CD4-positive, alpha-beta T cell (primary cell): ENCODE data around the gene RNF144A. TPM values are rescaled to one million over a fixed set of nuclear protein-coding genes. Genes with fewer than 3 reads are reported as not detected.

Experiments
- ATAC-seq: fragments of 200-7000 bp; cut with Tn5 transposase; one replicate; pipeline ENCODE4 v1.10.0; 2022; ENCODE audit warnings: mild to moderate bottlenecking; ENCODE audit not compliant: poor library complexity
- CTCF ChIA-PET: fragments of 350-600 bp; sonication (Branson Sonifier 250); formaldehyde crosslinking; loops from one replicate; lab custom pipeline; 2021; ENCODE audit warnings: antibody characterized with exemption, inconsistent platforms; lab: Charles Lee
- POLR2A ChIA-PET: fragments of 350-600 bp; sonication (Branson Sonifier 250); formaldehyde crosslinking; loops from one replicate; lab custom pipeline; 2021; ENCODE audit warnings: antibody characterized with exemption, inconsistent platforms; lab: Charles Lee
- DNase-seq, 14 experiments: peaks; one replicate each; pipeline ENCODE4 v3.0.0-alpha.2; 2013 to 2020; ENCODE audit warnings: mixed read lengths in 2 of 14
- H3K27ac ChIP-seq, 2 donors: one replicate each; pipeline versions ENCODE4 v1.5.1 to v1.7.0; 2013; ENCODE audit warnings: low read length in 2 of 2, low read depth in 1 of 2, mild to moderate bottlenecking in 1 of 2
- H3K27me3 ChIP-seq, 2 experiments: 1 replicate in 1 of 2; 2 replicates in 1 of 2; pipeline versions ENCODE4 v1.6.1 to v1.7.0; 2013; ENCODE audit warnings: low read length in 2 of 2, control low read depth in 1 of 2, mild to moderate bottlenecking in 1 of 2, moderate library complexity in 1 of 2; ENCODE audit not compliant: insufficient read depth in 2 of 2, control insufficient read depth in 1 of 2
- H3K36me3 ChIP-seq: one replicate; pipeline ENCODE4 v1.6.1; 2013; ENCODE audit warnings: low read length, control low read depth; ENCODE audit not compliant: insufficient read depth
- H3K4me1 ChIP-seq: one replicate; pipeline ENCODE4 v1.6.1; 2013; ENCODE audit warnings: low read length, control low read depth; ENCODE audit not compliant: insufficient read depth
- H3K4me3 ChIP-seq: one replicate; pipeline ENCODE4 v1.5.1; 2013; ENCODE audit warnings: mild to moderate bottlenecking, low read length, moderate library complexity
- H3K9me3 ChIP-seq, 2 experiments: 1 replicate in 1 of 2; 2 replicates in 1 of 2; pipeline versions ENCODE4 v1.6.1 to v1.7.0; 2013; ENCODE audit warnings: low read length in 2 of 2, mild to moderate bottlenecking in 2 of 2, control low read depth in 1 of 2, moderate library complexity in 1 of 2; ENCODE audit not compliant: control insufficient read depth in 1 of 2, insufficient read depth in 1 of 2
- H3K27ac Mint-ChIP-seq: one replicate; pipeline ENCODE4 v1.8.0; 2020; ENCODE audit warnings: mixed read lengths
- H3K27me3 Mint-ChIP-seq: one replicate; pipeline ENCODE4 v1.8.0; 2021; ENCODE audit warnings: mixed read lengths
- H3K36me3 Mint-ChIP-seq: one replicate; pipeline ENCODE4 v1.8.0; 2021; ENCODE audit warnings: low read depth, mixed read lengths
- H3K4me1 Mint-ChIP-seq: one replicate; pipeline ENCODE4 v1.8.0; 2021; ENCODE audit warnings: low read depth, mixed read lengths
- H3K4me3 Mint-ChIP-seq: one replicate; pipeline ENCODE4 v1.8.0; 2020; ENCODE audit warnings: mild to moderate bottlenecking, mixed read lengths
- H3K9me3 Mint-ChIP-seq: one replicate; pipeline ENCODE4 v1.8.0; 2020; ENCODE audit warnings: mixed read lengths
- intact Hi-C, 2 experiments: fragments of 100-400 bp; cut with DNase I in 1 of 2; cut with micrococcal nuclease in 1 of 2; formaldehyde crosslinking; loops; one replicate each; pipeline versions ENCODE4 v1.15.1 to v1.9.0; 2023 to 2025; cut with DNase I, micrococcal nuclease
- total RNA-seq, 174 experiments: library from RNA in 2 of 174; stranded (reverse) in 2 of 174; gene quantifications; one replicate each; pipeline ENCODE4 v1.2.3 and lab custom pipeline; 2021 to 2026
- TF ChIP-seq, protein P1 (sequence below): fragments of 200-600 bp; IDR thresholded peaks from one replicate; pipeline ENCODE4 v1.8.0; 2022; ENCODE audit warnings: antibody characterized with exemption, mild to moderate bottlenecking

RNF144A gene
- total RNA-seq, 2 experiments from 2014 or later: 39.0 to 40.1 TPM

DNA sequence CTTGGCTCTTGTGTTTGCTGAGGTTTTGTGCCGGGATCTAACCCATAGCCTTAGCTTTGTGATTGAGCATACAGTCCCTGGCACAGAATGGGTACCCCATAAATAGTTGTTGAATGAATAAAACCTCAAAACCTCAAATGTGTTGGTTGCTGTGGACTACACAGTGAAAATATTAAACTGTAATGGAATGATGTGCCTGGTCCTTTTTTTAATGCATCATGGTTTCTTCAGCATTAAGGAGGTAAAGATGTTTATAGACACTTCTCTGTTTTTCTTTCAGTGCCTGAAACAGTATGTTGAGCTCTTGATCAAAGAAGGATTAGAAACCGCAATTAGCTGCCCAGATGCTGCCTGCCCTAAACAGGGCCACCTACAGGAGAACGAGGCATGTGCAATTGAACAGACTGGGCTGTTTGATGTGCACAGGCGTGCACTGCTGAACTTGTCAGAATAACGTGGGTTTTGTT is 97.0 kb downstream of the RNF144A start:
- peaks cover 5% of the 10 kb centered on the region for H3K4me1 ChIP-seq
- ChIA-PET POLR2A (interaction anchor here (0.8 to 1.2 kb wide), 3 partner anchors 11 to 117 kb away, joined by 3 to 6 read pairs (median 4); no protein-coding TSS in a partner anchor), CTCF (interaction anchor here (0.6 to 3.4 kb wide), 5 partner anchors 20 to 149 kb away, joined by 3 to 18 read pairs (median 4); partner anchors contain the start of gene CMPK2)
- H3K9me3 Mint-ChIP-seq: no peaks in the 10 kb centered on the region
- H3K36me3 ChIP-seq: peaks cover 24% of the 10 kb centered on the region
- H3K4me3 ChIP-seq: no peak overlapping the region
- peaks cover 44% of the 10 kb centered on the region for H3K4me1 Mint-ChIP-seq
- TF ChIP-seq, protein P1, sequence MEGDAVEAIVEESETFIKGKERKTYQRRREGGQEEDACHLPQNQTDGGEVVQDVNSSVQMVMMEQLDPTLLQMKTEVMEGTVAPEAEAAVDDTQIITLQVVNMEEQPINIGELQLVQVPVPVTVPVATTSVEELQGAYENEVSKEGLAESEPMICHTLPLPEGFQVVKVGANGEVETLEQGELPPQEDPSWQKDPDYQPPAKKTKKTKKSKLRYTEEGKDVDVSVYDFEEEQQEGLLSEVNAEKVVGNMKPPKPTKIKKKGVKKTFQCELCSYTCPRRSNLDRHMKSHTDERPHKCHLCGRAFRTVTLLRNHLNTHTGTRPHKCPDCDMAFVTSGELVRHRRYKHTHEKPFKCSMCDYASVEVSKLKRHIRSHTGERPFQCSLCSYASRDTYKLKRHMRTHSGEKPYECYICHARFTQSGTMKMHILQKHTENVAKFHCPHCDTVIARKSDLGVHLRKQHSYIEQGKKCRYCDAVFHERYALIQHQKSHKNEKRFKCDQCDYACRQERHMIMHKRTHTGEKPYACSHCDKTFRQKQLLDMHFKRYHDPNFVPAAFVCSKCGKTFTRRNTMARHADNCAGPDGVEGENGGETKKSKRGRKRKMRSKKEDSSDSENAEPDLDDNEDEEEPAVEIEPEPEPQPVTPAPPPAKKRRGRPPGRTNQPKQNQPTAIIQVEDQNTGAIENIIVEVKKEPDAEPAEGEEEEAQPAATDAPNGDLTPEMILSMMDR: peak; percentile 56
- H3K36me3 Mint-ChIP-seq: peaks cover 50% of the 10 kb centered on the region
- DNase-seq: peak in 10 of 14 experiments; percentile 11 to 67 (median 30)
- peak; percentile 96 for ATAC-seq
- H3K27ac Mint-ChIP-seq: peak overlapping the region; percentile 6
- no peaks in the 10 kb centered on the region for H3K27me3 ChIP-seq
- no peaks in the 10 kb centered on the region for H3K9me3 ChIP-seq
- H3K4me3 Mint-ChIP-seq: no peak overlapping the region
- no peak overlapping the region for H3K27ac ChIP-seq
- no peaks in the 10 kb centered on the region for H3K27me3 Mint-ChIP-seq
- intact Hi-C loops: loop anchor here (1.0 to 5.0 kb wide), 3 partner anchors 97 to 117 kb away; partner anchors contain the start of gene RNF144A (in 1 of the 2)

GRCh38 chr2:7015007-7015950 is 98.1 kb downstream of the RNF144A start:
- H3K4me1 Mint-ChIP-seq: peaks cover 42% of the 10 kb centered on the region
- H3K27ac ChIP-seq: no peak overlapping the region
- ChIA-PET CTCF (interaction anchor here (1.1 to 3.4 kb wide), 3 partner anchors 21 to 118 kb away, joined by 3 to 18 read pairs (median 4); no protein-coding TSS in a partner anchor), POLR2A (interaction anchor here (0.6 to 1.2 kb wide), 4 partner anchors 12 to 191 kb away, joined by 3 to 6 read pairs (median 4); no protein-coding TSS in a partner anchor)
- H3K4me3 Mint-ChIP-seq: no peak overlapping the region
- H3K27ac Mint-ChIP-seq: peak overlapping the region; percentile 6
- H3K4me1 ChIP-seq: peaks cover 5% of the 10 kb centered on the region
- H3K27me3 ChIP-seq: no peaks in the 10 kb centered on the region
- peaks cover 29% of the 10 kb centered on the region for H3K36me3 ChIP-seq
- no peak overlapping the region for H3K4me3 ChIP-seq
- H3K9me3 ChIP-seq: no peaks in the 10 kb centered on the region
- H3K27me3 Mint-ChIP-seq: no peaks in the 10 kb centered on the region
- H3K9me3 Mint-ChIP-seq: no peaks in the 10 kb centered on the region
- intact Hi-C loops: no loop called here
- H3K36me3 Mint-ChIP-seq: peaks cover 60% of the 10 kb centered on the region
- no peak for DNase-seq
- ATAC-seq: no peak
- TF ChIP-seq, protein P1: no peak

DNA sequence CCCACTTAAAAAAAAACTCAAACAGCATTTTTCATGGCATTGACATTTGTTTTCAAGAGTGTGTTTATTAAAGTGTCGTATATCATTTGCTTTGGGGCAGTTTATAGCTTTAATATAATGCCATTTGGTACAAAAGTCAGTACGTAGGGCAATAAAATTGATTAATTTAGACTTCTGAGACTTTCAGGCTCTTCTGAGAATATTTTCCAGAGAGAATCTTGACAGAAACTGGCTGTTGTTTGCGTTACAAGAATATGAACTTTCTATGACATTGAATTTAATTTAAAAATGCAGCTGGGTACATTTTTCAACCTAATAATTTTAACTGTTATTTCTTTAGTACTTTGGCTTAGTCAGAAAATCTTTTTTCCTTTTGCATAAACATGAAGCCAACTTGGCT is 98.9 kb downstream of the RNF144A start:
- intact Hi-C loops: no loop called here
- H3K4me3 ChIP-seq: no peak overlapping the region
- H3K4me3 Mint-ChIP-seq: no peak overlapping the region
- H3K27me3 ChIP-seq: no peaks in the 10 kb centered on the region
- peaks cover 36% of the 10 kb centered on the region for H3K4me1 Mint-ChIP-seq
- H3K9me3 ChIP-seq: no peaks in the 10 kb centered on the region
- peaks cover 69% of the 10 kb centered on the region for H3K36me3 Mint-ChIP-seq
- DNase-seq (no peak), ATAC-seq (no peak)
- no peaks in the 10 kb centered on the region for H3K9me3 Mint-ChIP-seq
- H3K27ac Mint-ChIP-seq: no peak overlapping the region
- H3K27ac ChIP-seq: no peak overlapping the region
- TF ChIP-seq, protein P1: no peak
- H3K27me3 Mint-ChIP-seq: no peaks in the 10 kb centered on the region
- H3K4me1 ChIP-seq: peaks cover 5% of the 10 kb centered on the region
- ChIA-PET CTCF (interaction anchor here (3.4 kb wide), 1 partner anchor 119 kb away, joined by 18 read pairs; no protein-coding TSS in a partner anchor), POLR2A (interaction anchor here (0.6 to 0.7 kb wide), 2 partner anchors 33 to 192 kb away, joined by 3 to 4 read pairs; no protein-coding TSS in a partner anchor)
- H3K36me3 ChIP-seq: peaks cover 37% of the 10 kb centered on the region
